NT2/D1 (cell line): ENCODE results near the gene KRTAP5-10.
"Not testable (repeated sequence)": the region's sequence is repeated elsewhere in the genome, so short reads cannot be mapped to it uniquely, and the experiment has no call there.

Source experiments
- DNase-seq: peaks from one replicate; pipeline ENCODE4 v3.0.0-alpha.2; 2011; ENCODE audit warnings: low read depth, low spot score
- H3K27me3 ChIP-seq: 2 replicates; pipeline ENCODE4 v1.6.0; 2011; ENCODE audit warnings: mild to moderate bottlenecking; ENCODE audit not compliant: insufficient read length, insufficient read depth
- H3K36me3 ChIP-seq: 2 replicates; pipeline ENCODE4 v1.6.1; 2011; ENCODE audit warnings: mild to moderate bottlenecking, low read length, mixed read lengths; ENCODE audit not compliant: insufficient read depth, insufficient read length
- H3K4me1 ChIP-seq: 2 replicates; pipeline ENCODE4 v1.5.1; 2011; ENCODE audit not compliant: insufficient read depth, insufficient read length
- H3K4me3 ChIP-seq: 2 replicates; pipeline ENCODE4 v1.5.1; 2011; ENCODE audit warnings: low read depth; ENCODE audit not compliant: insufficient read length
- H3K9ac ChIP-seq: 2 replicates; pipeline ENCODE4 v1.6.0; 2011; ENCODE audit warnings: low read depth; ENCODE audit not compliant: insufficient read length
- H3K9me3 ChIP-seq: 2 replicates; pipeline ENCODE4 v1.5.1; 2011; ENCODE audit warnings: mild to moderate bottlenecking, low read length; ENCODE audit not compliant: insufficient read depth
- SUZ12 ChIP-seq: IDR thresholded peaks from 2 replicates; pipeline ENCODE4 v1.6.1; 2011; ENCODE audit not compliant: insufficient read length, insufficient read depth; ENCODE audit errors: extremely low read depth
- YY1 ChIP-seq: IDR thresholded peaks from 2 replicates; pipeline ENCODE4 v1.6.1; 2011; ENCODE audit not compliant: insufficient read length, insufficient read depth
- ZNF274 ChIP-seq: IDR thresholded peaks from 2 replicates; pipeline ENCODE4 v1.6.1; 2011; ENCODE audit warnings: mild to moderate bottlenecking, low read depth, low read length

Gene KRTAP5-10

DNA sequence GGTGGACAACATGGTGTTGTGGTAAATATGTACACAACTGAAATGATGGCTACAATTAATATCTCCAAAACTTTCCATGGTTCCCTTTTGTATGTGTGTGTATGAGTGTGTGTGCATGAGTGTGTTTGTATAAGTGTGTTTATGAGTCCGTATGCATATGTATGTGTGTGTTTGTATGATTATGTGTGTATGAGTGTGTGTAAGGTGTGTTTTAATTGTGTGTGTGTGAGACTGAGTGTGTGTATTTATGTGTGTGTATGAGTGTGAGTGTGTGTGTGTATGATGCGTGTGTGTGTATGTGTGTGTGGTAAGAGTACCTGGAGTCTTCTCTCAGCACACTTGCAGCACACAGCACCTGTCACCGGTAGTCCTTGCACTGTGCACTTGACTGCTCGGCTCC is 9.3 kb upstream of the KRTAP5-10 start:
- no peak overlapping the region for H3K9ac ChIP-seq
- H3K36me3 ChIP-seq = no peaks in the 10 kb centered on the region
- no peaks in the 10 kb centered on the region for H3K27me3 ChIP-seq
- H3K4me1 ChIP-seq = no peaks in the 10 kb centered on the region
- no peak for DNase-seq
- TF ChIP-seq YY1 (no peak), ZNF274 (no peak), SUZ12 (no peak)
- H3K4me3 ChIP-seq = no peak overlapping the region
- no peaks in the 10 kb centered on the region for H3K9me3 ChIP-seq

- H3K4me3 ChIP-seq = no peak overlapping the region
- no peaks in the 10 kb centered on the region for H3K27me3 ChIP-seq
- no peak for TF ChIP-seq SUZ12
- no peak for TF ChIP-seq YY1
- no peak for TF ChIP-seq ZNF274
Measured at GRCh38 chr11:71557257-71557656, 8.1 kb upstream of the KRTAP5-10 start.

DNA sequence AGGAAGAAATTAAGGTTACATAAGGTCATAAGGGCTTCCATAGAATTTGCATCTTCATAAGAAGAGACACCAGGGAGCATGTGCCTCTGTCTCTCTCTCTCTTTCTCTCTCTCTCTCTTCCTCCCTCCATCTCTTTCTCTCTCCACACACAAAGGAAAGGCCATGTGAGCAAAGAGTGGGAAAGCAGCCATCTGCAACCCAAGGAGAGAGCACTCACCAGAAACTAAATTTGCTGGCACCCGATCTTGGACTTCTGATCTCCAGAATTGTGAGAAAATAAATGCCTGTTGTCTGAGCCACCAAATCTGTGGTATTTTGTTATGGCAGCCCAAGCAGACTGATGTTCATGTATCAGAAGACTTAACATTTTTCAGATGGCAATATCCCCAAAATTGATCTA is 6.4 kb upstream of the KRTAP5-10 start:
- no peak for DNase-seq
- H3K27me3 ChIP-seq = no peaks in the 10 kb centered on the region
- TF ChIP-seq ZNF274 = no peak
- no peak for TF ChIP-seq SUZ12
- TF ChIP-seq YY1 = no peak

More at GRCh38 chr11:71557257-71557656, 8.1 kb upstream of the KRTAP5-10 start:
- Histone ChIP-seq H3K9ac (no peak overlapping the region), H3K4me1 (no peaks in the 10 kb centered on the region), H3K36me3 (no peaks in the 10 kb centered on the region), H3K9me3 (no peaks in the 10 kb centered on the region)
- no peak for DNase-seq

GRCh38 chr11:71562120-71562519 is 3.2 kb upstream of the KRTAP5-10 start:
- H3K9me3 ChIP-seq = no peaks in the 10 kb centered on the region
- no peaks in the 10 kb centered on the region for H3K27me3 ChIP-seq
- no peak overlapping the region for H3K4me3 ChIP-seq
- no peak for TF ChIP-seq YY1
- no peak for TF ChIP-seq ZNF274
- TF ChIP-seq SUZ12 = no peak
- H3K36me3 ChIP-seq = no peaks in the 10 kb centered on the region
- H3K9ac ChIP-seq = no peak overlapping the region
- H3K4me1 ChIP-seq = no peaks in the 10 kb centered on the region
- no peak for DNase-seq

More for the DNA sequence above, 6.4 kb upstream of the KRTAP5-10 start:
- Histone ChIP-seq H3K4me3 (no peak overlapping the region), H3K4me1 (no peaks in the 10 kb centered on the region), H3K9me3 (no peaks in the 10 kb centered on the region), H3K9ac (no peak overlapping the region), H3K36me3 (no peaks in the 10 kb centered on the region)

- Histone ChIP-seq H3K4me3 (no peak overlapping the region), H3K4me1 (no peaks in the 10 kb centered on the region), H3K9ac (no peak overlapping the region), H3K27me3 (no peaks in the 10 kb centered on the region), H3K36me3 (no peaks in the 10 kb centered on the region), H3K9me3 (no peaks in the 10 kb centered on the region)
- no peak for TF ChIP-seq SUZ12
- no peak for TF ChIP-seq ZNF274
- DNase-seq = no peak
Measured at GRCh38 chr11:71563406-71563805, 2.0 kb upstream of the KRTAP5-10 start.

- Histone ChIP-seq H3K36me3 (no peaks in the 10 kb centered on the region), H3K4me3 (no peak overlapping the region), H3K4me1 (no peaks in the 10 kb centered on the region), H3K9me3 (no peaks in the 10 kb centered on the region), H3K9ac (no peak overlapping the region), H3K27me3 (no peaks in the 10 kb centered on the region)
- no peak for DNase-seq
- TF ChIP-seq ZNF274 (no peak), YY1 (no peak), SUZ12 (no peak)
Measured at GRCh38 chr11:71564430-71564829, 933 bp upstream of the KRTAP5-10 start.

DNA sequence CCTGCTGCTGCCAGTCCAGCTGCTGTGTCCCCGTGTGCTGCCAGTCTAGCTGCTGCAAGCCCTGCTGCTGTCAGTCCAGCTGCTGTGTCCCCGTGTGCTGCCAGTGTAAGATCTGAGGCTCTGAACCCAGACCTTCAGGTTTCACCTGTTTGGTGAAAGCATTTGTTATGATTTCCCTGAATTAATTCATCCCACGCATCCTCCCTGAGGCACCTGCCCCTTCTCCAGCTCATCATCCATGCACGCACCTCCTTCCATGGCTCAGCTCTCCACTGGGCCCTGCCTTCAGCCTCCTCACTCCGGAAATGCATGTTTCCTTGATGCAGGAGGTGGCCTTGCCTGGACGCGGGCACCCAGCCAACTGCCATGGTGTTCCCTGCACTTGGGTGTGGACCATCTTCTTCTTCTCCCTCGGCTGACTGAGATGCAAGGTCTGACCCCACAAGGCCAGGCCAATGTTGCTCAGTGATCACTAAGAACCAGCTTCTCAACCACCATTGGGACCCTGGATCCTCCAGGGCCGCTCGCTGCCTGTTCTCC is 788 bp downstream of the KRTAP5-10 start:
- Histone ChIP-seq H3K4me1 (no peaks in the 10 kb centered on the region), H3K4me3 (no peak overlapping the region), H3K9ac (no peak overlapping the region), H3K9me3 (no peaks in the 10 kb centered on the region), H3K36me3 (no peaks in the 10 kb centered on the region), H3K27me3 (no peaks in the 10 kb centered on the region)
- no peak for DNase-seq
- TF ChIP-seq SUZ12 = no peak
- no peak for TF ChIP-seq ZNF274
- no peak for TF ChIP-seq YY1

DNA sequence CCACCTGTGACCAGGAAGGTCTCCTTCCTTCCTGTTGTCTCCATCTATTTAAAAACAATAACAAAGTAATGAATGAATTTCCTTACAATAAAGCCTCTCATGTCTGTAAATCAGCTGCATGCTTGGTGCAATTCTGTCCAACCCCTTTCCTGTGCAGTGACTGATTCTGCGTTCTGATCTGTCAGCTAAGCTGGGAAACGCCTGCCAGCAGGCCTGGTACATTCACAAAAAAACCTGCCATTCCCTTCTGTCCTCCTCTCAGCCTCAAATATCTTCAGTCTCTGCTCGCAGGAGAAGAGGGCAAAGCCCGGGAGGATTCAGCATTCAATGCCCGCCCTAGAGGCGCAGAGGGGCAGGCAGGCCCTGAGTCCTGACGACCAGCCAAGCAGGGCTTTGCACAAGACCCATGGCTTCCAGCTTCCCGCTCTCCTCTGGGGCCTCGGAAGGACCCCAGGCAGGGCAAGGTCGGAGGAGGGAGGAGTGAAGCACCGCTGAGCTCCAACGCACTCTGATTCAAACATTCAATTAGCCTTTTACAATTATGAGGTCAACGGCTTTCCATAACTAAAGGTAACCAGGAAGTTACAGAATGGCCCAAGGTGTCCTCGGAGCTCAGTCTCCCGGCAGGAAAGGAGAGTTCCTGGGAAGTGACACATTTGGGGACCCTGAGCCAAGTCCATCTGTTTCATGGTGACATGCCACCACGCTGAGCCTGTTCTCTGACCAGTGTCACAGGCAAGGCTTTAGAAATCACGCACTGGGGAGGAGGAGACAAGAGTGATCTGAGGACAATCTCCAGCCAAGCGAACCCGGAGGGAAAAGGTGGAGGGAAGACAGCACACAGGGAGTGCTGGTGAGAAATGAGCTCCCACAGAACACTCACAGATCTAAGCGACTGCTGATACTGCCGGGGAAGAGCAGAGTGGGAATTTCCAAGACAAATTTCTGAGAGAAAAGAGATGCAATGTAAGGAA is 1.6 kb downstream of the KRTAP5-10 start:
- not testable (repeated sequence) for H3K36me3 ChIP-seq, H3K4me1 ChIP-seq, H3K9ac ChIP-seq, H3K4me3 ChIP-seq, H3K9me3 ChIP-seq, DNase-seq, H3K27me3 ChIP-seq

DNA sequence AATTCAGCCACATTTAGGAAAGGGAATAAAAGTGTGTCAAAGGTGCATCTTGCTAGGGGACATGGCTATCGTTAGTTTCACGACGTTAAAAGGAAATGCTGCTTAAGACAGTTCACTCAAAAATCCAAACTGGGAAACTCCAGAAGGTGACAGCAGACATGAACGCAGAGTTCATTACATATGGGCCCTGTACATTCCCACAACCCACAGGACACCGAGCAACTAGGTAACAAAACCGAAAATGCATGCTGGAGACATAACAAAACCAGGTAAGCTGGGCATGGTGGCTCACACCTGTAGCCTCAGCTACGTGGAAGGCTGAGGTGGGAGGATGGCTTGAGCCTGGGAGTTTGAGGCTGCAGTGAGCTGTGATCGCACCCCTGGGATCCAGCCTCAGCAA is 2.3 kb downstream of the KRTAP5-10 start:
- not testable (repeated sequence) for H3K27me3 ChIP-seq, DNase-seq, H3K4me3 ChIP-seq, H3K4me1 ChIP-seq, H3K36me3 ChIP-seq, H3K9me3 ChIP-seq, H3K9ac ChIP-seq
